Ishikawa (cell line): ENCODE data around the gene HIGD1C.

Experiments used
- CEBPB ChIP-seq: IDR thresholded peaks from 2 replicates; pipeline ENCODE4 v1.6.1; 2012
- CREB1 ChIP-seq: IDR thresholded peaks from 2 replicates; pipeline ENCODE4 v1.6.1; 2012; ENCODE audit warnings: low read depth
- EGR1 ChIP-seq: IDR thresholded peaks from 2 replicates; pipeline ENCODE4 v1.6.1; 2012
- EP300 ChIP-seq: IDR thresholded peaks from 2 replicates; pipeline ENCODE4 v1.6.1; 2012; ENCODE audit warnings: borderline replicate concordance
- FOXM1 ChIP-seq: IDR thresholded peaks from 2 replicates; pipeline ENCODE4 v1.6.1; 2012; ENCODE audit warnings: low read depth, borderline replicate concordance
- MAX ChIP-seq: IDR thresholded peaks from 2 replicates; pipeline ENCODE4 v1.6.1; 2012
- NFIC ChIP-seq: IDR thresholded peaks from 2 replicates; pipeline ENCODE4 v1.6.1; 2012
- RAD21 ChIP-seq: IDR thresholded peaks from 2 replicates; pipeline ENCODE4 v1.6.1; 2012; ENCODE audit warnings: low read depth
- REST ChIP-seq: IDR thresholded peaks from 2 replicates; pipeline ENCODE4 v1.6.1; 2012; ENCODE audit warnings: low read depth, mild to moderate bottlenecking
- TAF1 ChIP-seq: IDR thresholded peaks from 2 replicates; pipeline ENCODE4 v1.6.1; 2012; ENCODE audit warnings: low read depth, mild to moderate bottlenecking
- TCF12 ChIP-seq: IDR thresholded peaks from 2 replicates; pipeline ENCODE4 v1.6.1; 2012; ENCODE audit warnings: low read depth
- TEAD4 ChIP-seq: IDR thresholded peaks from 2 replicates; pipeline ENCODE4 v1.6.1; 2012
- USF1 ChIP-seq: IDR thresholded peaks from 2 replicates; pipeline ENCODE4 v1.6.1; 2012
- YY1 ChIP-seq: IDR thresholded peaks from 2 replicates; pipeline ENCODE4 v1.6.1; 2012; ENCODE audit warnings: low read depth
- ZBTB7A ChIP-seq: IDR thresholded peaks from 2 replicates; pipeline ENCODE4 v1.6.1; 2012; ENCODE audit warnings: low read depth

The HIGD1C gene

GRCh38 chr12:51008329-51009055 is 56.1 kb downstream of the HIGD1C start:
- TF ChIP-seq MAX (no peak), TCF12 (no peak), REST (no peak), NFIC (no peak), TEAD4 (no peak), RAD21 (no peak), USF1 (no peak), EGR1 (no peak), FOXM1 (no peak), YY1 (no peak), TAF1 (no peak)

- no peak for TF ChIP-seq NFIC
- TF ChIP-seq TCF12: no peak
- TF ChIP-seq TAF1: no peak
- TF ChIP-seq YY1: no peak
- TF ChIP-seq REST: no peak
- no peak for TF ChIP-seq USF1
- no peak for TF ChIP-seq ZBTB7A
- no peak for TF ChIP-seq FOXM1
- no peak for TF ChIP-seq RAD21
- no peak for TF ChIP-seq CEBPB
- no peak for TF ChIP-seq MAX
- TF ChIP-seq EGR1: no peak
- TF ChIP-seq TEAD4: no peak
- TF ChIP-seq EP300: no peak
- TF ChIP-seq CREB1: no peak
Observed at GRCh38 chr12:51009056-51009440, 56.7 kb downstream of the HIGD1C start.

GRCh38 chr12:51011955-51012354 is 59.6 kb downstream of the HIGD1C start:
- peak; percentile 22; the same call in 1 of the 2 replicates for TF ChIP-seq TCF12
- no peak for TF ChIP-seq REST
- no peak for TF ChIP-seq YY1
- no peak for TF ChIP-seq TEAD4
- TF ChIP-seq NFIC: 0 out of 2 replicates have a peak, but pooled peaks have one; percentile 46
- TF ChIP-seq EP300: no peak

- no peak for TF ChIP-seq CEBPB
- TF ChIP-seq YY1: no peak
- no peak for TF ChIP-seq TAF1
- TF ChIP-seq NFIC: no peak
- no peak for TF ChIP-seq TCF12
- TF ChIP-seq FOXM1: no peak
- TF ChIP-seq TEAD4: no peak
Observed at GRCh38 chr12:51012570-51013236, 60.4 kb downstream of the HIGD1C start.
